DOHH2 (cell line): Measurements from ENCODE around the gene CCDC91.

Experiments used
- H3F3A ChIP-seq: fragments of 200-600 bp; sonication (generic), shearing (Covaris generic); 2 replicates; pipeline ENCODE4 v1.6.0; 2016; ENCODE audit warnings: antibody characterized with exemption, mild to moderate bottlenecking; ENCODE audit not compliant: control insufficient read depth, insufficient read depth
- H3K27ac ChIP-seq: fragments of 200-600 bp; sonication (generic); 2 replicates; pipeline ENCODE4 v1.5.1; 2014; ENCODE audit warnings: low read depth, mild to moderate bottlenecking, low read length, moderate library complexity
- H3K27me3 ChIP-seq: fragments of 200-600 bp; sonication (generic); 2 replicates; pipeline ENCODE4 v1.6.1; 2014; ENCODE audit warnings: mild to moderate bottlenecking, low read length, mixed read lengths; ENCODE audit not compliant: control insufficient read depth
- H3K36me3 ChIP-seq: fragments of 200-600 bp; sonication (generic); 2 replicates; pipeline ENCODE4 v1.6.1; 2014; ENCODE audit warnings: mild to moderate bottlenecking, low read length, moderate library complexity, mixed read lengths; ENCODE audit not compliant: control insufficient read depth
- H3K4me1 ChIP-seq: fragments of 200-600 bp; sonication (generic); 2 replicates; pipeline ENCODE4 v1.6.1; 2014; ENCODE audit warnings: mild to moderate bottlenecking, low read length, mixed read lengths; ENCODE audit not compliant: control insufficient read depth
- H3K4me2 ChIP-seq: fragments of 200-600 bp; sonication (generic); 2 replicates; pipeline ENCODE4 v1.6.0; 2014; ENCODE audit warnings: mild to moderate bottlenecking, low read length, moderate library complexity
- H3K4me3 ChIP-seq: fragments of 200-600 bp; sonication (generic); 2 replicates; pipeline ENCODE4 v1.5.1; 2014; ENCODE audit warnings: mild to moderate bottlenecking, low read length, mixed read lengths
- H3K79me2 ChIP-seq: fragments of 200-600 bp; sonication (generic); 2 replicates; pipeline ENCODE4 v1.6.1; 2014; ENCODE audit warnings: mild to moderate bottlenecking, low read length, mixed read lengths; ENCODE audit not compliant: control insufficient read depth
- H3K9me2 ChIP-seq: fragments of 200-600 bp; sonication (generic); replicated peaks from 2 replicates; pipeline ENCODE4 v1.6.1; 2014; ENCODE audit warnings: mild to moderate bottlenecking, low read length, mixed read lengths; ENCODE audit not compliant: control insufficient read depth
- H3K9me3 ChIP-seq: fragments of 200-600 bp; sonication (generic); 2 replicates; pipeline ENCODE4 v1.6.1; 2014; ENCODE audit warnings: antibody characterized with exemption, low read length, mixed read lengths; ENCODE audit not compliant: control insufficient read depth, insufficient read depth
- H4K20me1 ChIP-seq: fragments of 200-600 bp; sonication (generic); 2 replicates; pipeline ENCODE4 v1.6.0; 2014; ENCODE audit warnings: low read depth, mild to moderate bottlenecking, antibody characterized with exemption, low read length, moderate library complexity; ENCODE audit not compliant: control insufficient read depth, insufficient read depth
- EZH2phosphoT487 ChIP-seq: fragments of 200-600 bp; sonication (generic); IDR thresholded peaks from 2 replicates; pipeline ENCODE4 v1.6.1; 2017; ENCODE audit warnings: borderline replicate concordance, mild to moderate bottlenecking, antibody characterized with exemption, low read length, moderate library complexity, mixed read lengths
- TF ChIP-seq, protein P1 (sequence below): fragments of 200-600 bp; sonication (generic); IDR thresholded peaks from one replicate; pipeline ENCODE4 v1.5.1; 2014; ENCODE audit warnings: antibody characterized with exemption, mild to moderate bottlenecking, low read depth, low read length; ENCODE audit not compliant: poor library complexity, severe bottlenecking

Gene CCDC91

GRCh38 chr12:28355161-28355560, 164.9 kb downstream of the CCDC91 start:
- Histone ChIP-seq H3K36me3 (peaks cover 2% of the 10 kb centered on the region; the same call in 1 of the 2 replicates), H3K27ac (no peak overlapping the region), H3F3A (no peaks in the 10 kb centered on the region), H3K9me3 (no peaks in the 10 kb centered on the region), H3K9me2 (no peaks in the 10 kb centered on the region), H3K27me3 (no peaks in the 10 kb centered on the region), H3K4me3 (no peak overlapping the region), H3K4me1 (no peaks in the 10 kb centered on the region), H4K20me1 (no peaks in the 10 kb centered on the region), H3K79me2 (no peaks in the 10 kb centered on the region), H3K4me2 (no peak overlapping the region)
- TF ChIP-seq, protein P1, sequence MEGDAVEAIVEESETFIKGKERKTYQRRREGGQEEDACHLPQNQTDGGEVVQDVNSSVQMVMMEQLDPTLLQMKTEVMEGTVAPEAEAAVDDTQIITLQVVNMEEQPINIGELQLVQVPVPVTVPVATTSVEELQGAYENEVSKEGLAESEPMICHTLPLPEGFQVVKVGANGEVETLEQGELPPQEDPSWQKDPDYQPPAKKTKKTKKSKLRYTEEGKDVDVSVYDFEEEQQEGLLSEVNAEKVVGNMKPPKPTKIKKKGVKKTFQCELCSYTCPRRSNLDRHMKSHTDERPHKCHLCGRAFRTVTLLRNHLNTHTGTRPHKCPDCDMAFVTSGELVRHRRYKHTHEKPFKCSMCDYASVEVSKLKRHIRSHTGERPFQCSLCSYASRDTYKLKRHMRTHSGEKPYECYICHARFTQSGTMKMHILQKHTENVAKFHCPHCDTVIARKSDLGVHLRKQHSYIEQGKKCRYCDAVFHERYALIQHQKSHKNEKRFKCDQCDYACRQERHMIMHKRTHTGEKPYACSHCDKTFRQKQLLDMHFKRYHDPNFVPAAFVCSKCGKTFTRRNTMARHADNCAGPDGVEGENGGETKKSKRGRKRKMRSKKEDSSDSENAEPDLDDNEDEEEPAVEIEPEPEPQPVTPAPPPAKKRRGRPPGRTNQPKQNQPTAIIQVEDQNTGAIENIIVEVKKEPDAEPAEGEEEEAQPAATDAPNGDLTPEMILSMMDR, result no peak
- no peak for TF ChIP-seq EZH2phosphoT487

- Histone ChIP-seq H3K4me2 (no peak overlapping the region), H3K27ac (no peak overlapping the region), H3K27me3 (no peaks in the 10 kb centered on the region), H3K4me1 (no peaks in the 10 kb centered on the region), H3K9me2 (no peaks in the 10 kb centered on the region), H3K4me3 (no peak overlapping the region), H3F3A (no peaks in the 10 kb centered on the region), H4K20me1 (no peaks in the 10 kb centered on the region), H3K9me3 (no peaks in the 10 kb centered on the region), H3K79me2 (no peaks in the 10 kb centered on the region), H3K36me3 (peaks cover 3% of the 10 kb centered on the region; the same call in 1 of the 2 replicates)
- TF ChIP-seq, protein P1, result no peak
- TF ChIP-seq EZH2phosphoT487, result no peak
These were observed 170.0 kb downstream of the CCDC91 start for GRCh38 chr12:28360253-28360652.

GRCh38 chr12:28367326-28367725, 177.1 kb downstream of the CCDC91 start:
- no peaks in the 10 kb centered on the region for H3K4me1 ChIP-seq
- no peak overlapping the region for H3K4me3 ChIP-seq
- TF ChIP-seq EZH2phosphoT487, result no peak
- TF ChIP-seq, protein P1, result no peak
- H3K27me3 ChIP-seq, result no peaks in the 10 kb centered on the region
- no peaks in the 10 kb centered on the region for H3K9me2 ChIP-seq
- H3K36me3 ChIP-seq, result peaks cover 12% of the 10 kb centered on the region
- no peaks in the 10 kb centered on the region for H3K79me2 ChIP-seq
- no peaks in the 10 kb centered on the region for H3F3A ChIP-seq
- no peak overlapping the region for H3K27ac ChIP-seq
- H3K9me3 ChIP-seq, result peaks cover 24% of the 10 kb centered on the region
- no peaks in the 10 kb centered on the region for H4K20me1 ChIP-seq
- no peak overlapping the region for H3K4me2 ChIP-seq

- Histone ChIP-seq H3K4me2 (no peak overlapping the region), H3F3A (no peaks in the 10 kb centered on the region), H4K20me1 (no peaks in the 10 kb centered on the region), H3K9me3 (peaks cover 24% of the 10 kb centered on the region), H3K4me3 (no peak overlapping the region), H3K36me3 (peaks cover 10% of the 10 kb centered on the region), H3K27ac (no peak overlapping the region), H3K9me2 (no peaks in the 10 kb centered on the region), H3K27me3 (no peaks in the 10 kb centered on the region), H3K4me1 (no peaks in the 10 kb centered on the region), H3K79me2 (no peaks in the 10 kb centered on the region)
- TF ChIP-seq, protein P1, result no peak
- no peak for TF ChIP-seq EZH2phosphoT487
These were observed 177.7 kb downstream of the CCDC91 start for GRCh38 chr12:28367993-28368392.
